ENCODE measurements around the gene PIK3CA. TPM values are rescaled to one million over a fixed set of nuclear protein-coding genes. Genes with fewer than 3 reads are reported as not detected.

The PIK3CA gene
- total and polyA plus RNA-seq, 10 of the 15 experiments (the other 5 are each of a cell fraction or from before 2014, with no cell fraction given) = 3.0 to 18.6 (median 9.0) TPM

DNA sequence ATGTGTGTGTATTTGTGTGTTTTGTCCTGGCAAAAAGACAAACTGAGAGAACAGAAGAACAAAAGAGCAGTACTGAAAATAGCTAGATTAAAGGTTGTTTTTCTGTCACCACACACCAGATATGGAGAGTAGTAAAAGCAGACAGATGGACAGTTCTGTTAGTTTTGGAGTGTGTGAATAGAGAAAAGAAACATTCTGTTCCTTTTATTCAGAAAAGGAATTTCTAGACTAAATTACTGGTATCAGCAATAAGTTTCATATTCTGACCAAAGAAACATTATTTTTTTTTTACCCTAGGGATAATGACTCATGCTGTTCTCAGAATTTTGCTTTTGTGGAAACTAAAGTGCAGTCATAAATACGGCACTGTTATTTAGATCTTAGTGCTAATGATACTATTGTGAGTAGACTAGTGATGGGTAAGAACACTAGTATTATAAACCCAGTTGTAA lies 32.9 kb downstream of the PIK3CA start:
- no peak overlapping the region for H3K4me3 ChIP-seq
- FAIRE-seq (peak; percentile 7), DNase-seq (ENCODE audit: low read depth, low spot score) (no peak), ATAC-seq (peak; percentile 87)
- TF ChIP-seq DPF2 (IDR thresholded peaks at IDR 0.05) (no peak), KAT2A (conservative IDR thresholded peaks at IDR 0.05; ENCODE audit: control insufficient read depth, low read depth, low read length) (no peak), ESRRA (IDR thresholded peaks at IDR 0.05; ENCODE audit: low read length) (no peak), RUNX3 (IDR thresholded peaks at IDR 0.05; ENCODE audit: low read length) (peak; percentile 37; the same call in 1 of the 2 replicates), FOXK2 (IDR thresholded peaks at IDR 0.05) (no peak), ASH2L (IDR thresholded peaks at IDR 0.05; ENCODE audit: borderline replicate concordance, low read depth) (no peak), NFIC (IDR thresholded peaks at IDR 0.05; ENCODE audit: low read depth, low read length) (peak; percentile 56; the same call in 1 of the 2 replicates), EGR1 (IDR thresholded peaks at IDR 0.05; ENCODE audit: borderline replicate concordance in 1 of 2, low read depth in 2 of 2, low read length in 2 of 2) (no peak), GABPA (IDR thresholded peaks at IDR 0.05; ENCODE audit: low read depth) (peak; percentile 14; the same call in 1 of the 2 replicates), BHLHE40 (IDR thresholded peaks at IDR 0.05; ENCODE audit: borderline replicate concordance in 1 of 2, low read depth in 2 of 2, low read length in 1 of 2) (no peak), KDM1A (IDR thresholded peaks at IDR 0.05; ENCODE audit: borderline replicate concordance) (no peak), SREBF2 (IDR thresholded peaks at IDR 0.05; ENCODE audit: low read length) (no peak), JUNB (IDR thresholded peaks at IDR 0.05) (peak; percentile 60), MEF2B (IDR thresholded peaks at IDR 0.05; ENCODE audit: partially characterized antibody, poor library complexity, severe bottlenecking) (peak; percentile 84), ATF7 (IDR thresholded peaks at IDR 0.05; ENCODE audit: low read depth) (peak; percentile 10; the same call in 1 of the 2 replicates), IKZF2 (IDR thresholded peaks at IDR 0.05) (0 out of 4 replicates have a peak, but pooled peaks of 1 of the 2 experiments have one; percentile 30), MTA2 (IDR thresholded peaks at IDR 0.05; ENCODE audit: low read depth) (peak; percentile 24; the same call in 1 of the 2 replicates), IRF4 (IDR thresholded peaks at IDR 0.05; ENCODE audit: low read depth, low read length) (no peak), MEF2A (IDR thresholded peaks at IDR 0.05; ENCODE audit: insufficient read depth, low read depth, low read length) (no peak)
- TF ChIP-seq, protein P1, sequence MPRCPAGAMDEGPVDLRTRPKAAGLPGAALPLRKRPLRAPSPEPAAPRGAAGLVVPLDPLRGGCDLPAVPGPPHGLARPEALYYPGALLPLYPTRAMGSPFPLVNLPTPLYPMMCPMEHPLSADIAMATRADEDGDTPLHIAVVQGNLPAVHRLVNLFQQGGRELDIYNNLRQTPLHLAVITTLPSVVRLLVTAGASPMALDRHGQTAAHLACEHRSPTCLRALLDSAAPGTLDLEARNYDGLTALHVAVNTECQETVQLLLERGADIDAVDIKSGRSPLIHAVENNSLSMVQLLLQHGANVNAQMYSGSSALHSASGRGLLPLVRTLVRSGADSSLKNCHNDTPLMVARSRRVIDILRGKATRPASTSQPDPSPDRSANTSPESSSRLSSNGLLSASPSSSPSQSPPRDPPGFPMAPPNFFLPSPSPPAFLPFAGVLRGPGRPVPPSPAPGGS (IDR thresholded peaks at IDR 0.05; ENCODE audit: borderline replicate concordance, insufficient read depth, low read depth, low read length, poor library complexity, severe bottlenecking) = peak; percentile 44
- TF ChIP-seq, protein P2, sequence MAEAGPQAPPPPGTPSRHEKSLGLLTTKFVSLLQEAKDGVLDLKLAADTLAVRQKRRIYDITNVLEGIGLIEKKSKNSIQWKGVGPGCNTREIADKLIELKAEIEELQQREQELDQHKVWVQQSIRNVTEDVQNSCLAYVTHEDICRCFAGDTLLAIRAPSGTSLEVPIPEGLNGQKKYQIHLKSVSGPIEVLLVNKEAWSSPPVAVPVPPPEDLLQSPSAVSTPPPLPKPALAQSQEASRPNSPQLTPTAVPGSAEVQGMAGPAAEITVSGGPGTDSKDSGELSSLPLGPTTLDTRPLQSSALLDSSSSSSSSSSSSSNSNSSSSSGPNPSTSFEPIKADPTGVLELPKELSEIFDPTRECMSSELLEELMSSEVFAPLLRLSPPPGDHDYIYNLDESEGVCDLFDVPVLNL (IDR thresholded peaks at IDR 0.05; ENCODE audit: low read depth, low read length) = no peak
- TF ChIP-seq, protein P3, sequence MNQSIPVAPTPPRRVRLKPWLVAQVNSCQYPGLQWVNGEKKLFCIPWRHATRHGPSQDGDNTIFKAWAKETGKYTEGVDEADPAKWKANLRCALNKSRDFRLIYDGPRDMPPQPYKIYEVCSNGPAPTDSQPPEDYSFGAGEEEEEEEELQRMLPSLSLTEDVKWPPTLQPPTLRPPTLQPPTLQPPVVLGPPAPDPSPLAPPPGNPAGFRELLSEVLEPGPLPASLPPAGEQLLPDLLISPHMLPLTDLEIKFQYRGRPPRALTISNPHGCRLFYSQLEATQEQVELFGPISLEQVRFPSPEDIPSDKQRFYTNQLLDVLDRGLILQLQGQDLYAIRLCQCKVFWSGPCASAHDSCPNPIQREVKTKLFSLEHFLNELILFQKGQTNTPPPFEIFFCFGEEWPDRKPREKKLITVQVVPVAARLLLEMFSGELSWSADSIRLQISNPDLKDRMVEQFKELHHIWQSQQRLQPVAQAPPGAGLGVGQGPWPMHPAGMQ (IDR thresholded peaks at IDR 0.05; ENCODE audit: borderline replicate concordance) = no peak
- H3K27me3 ChIP-seq (replicated peaks in 1 of 2; ENCODE audit: control insufficient read depth in 2 of 2, insufficient read depth in 2 of 2, low read length in 1 of 2) = no peaks in the 10 kb centered on the region
- H3K4me1 ChIP-seq (ENCODE audit: control insufficient read depth, insufficient read depth, low read length) = peaks cover 3% of the 10 kb centered on the region; the same call in 1 of the 2 replicates
- peaks cover 9% of the 10 kb centered on the region for H3K79me2 ChIP-seq (ENCODE audit: control insufficient read depth, insufficient read depth, low read length)
- no peaks in the 10 kb centered on the region for H3K9me3 ChIP-seq (replicated peaks; ENCODE audit: control insufficient read depth, insufficient read depth, low read length)
- SMC1A ChIA-PET (ENCODE audit: uncharacterized antibody, unreplicated experiment) = interaction anchor here (1.2 to 2.5 kb wide), 6 partner anchors 9 to 135 kb away, joined by 3 to 9 read pairs (median 6); no protein-coding TSS in a partner anchor
- intact Hi-C loops (cut with micrococcal nuclease; ENCODE audit: unreplicated experiment) (no loop called here), in situ Hi-C loops (cut with MboI) (no loop called here)
- POLR2A ChIA-PET = no interaction called here
- no peaks in the 10 kb centered on the region for H3K36me3 ChIP-seq (ENCODE audit: control insufficient read depth in 2 of 2, insufficient read depth in 2 of 2, low read length in 1 of 2)
- 0% methylated on average over 1 of the region's 1 CpG for WGBS (ENCODE audit: insufficient coverage, insufficient replicate concordance, low lambda C conversion rate, missing lambda C conversion rate)
- no TSS peak for BruUV-seq (replicated peaks)
- no peak overlapping the region for H3K4me2 ChIP-seq (ENCODE audit: control insufficient read depth, insufficient read depth)
- RAD21 ChIA-PET (ENCODE audit: unreplicated experiment) = interaction anchor here (1.0 kb wide), 1 partner anchor 13 kb away, joined by 3 read pairs; no protein-coding TSS in a partner anchor
- CTCF ChIA-PET = no interaction called here
- H4K20me1 ChIP-seq (ENCODE audit: control insufficient read depth, insufficient read depth) = no peaks in the 10 kb centered on the region
- no peak overlapping the region for H3K27ac ChIP-seq (ENCODE audit: control insufficient read depth, insufficient read depth)
- no peak overlapping the region for H2AFZ ChIP-seq (ENCODE audit: control insufficient read depth, low read depth, low read length)
- H3K9ac ChIP-seq (ENCODE audit: control insufficient read depth, insufficient read depth, low read length) = no peak overlapping the region

All from GM12878 (cell line).